MCF 10A (cell line): ENCODE data around the gene PDE3A. TPM values are rescaled to one million over a fixed set of nuclear protein-coding genes. Genes with fewer than 3 reads are reported as not detected.

Experiments used
- BruUV-seq: library from RNA; stranded (reverse); fragments of 400-500 nt; replicated peaks from 2 replicates; lab custom pipeline; 2021; lab: Mats Ljungman, UMichigan
- CTCF ChIA-PET: fragments of 300-600 bp; sonication (Branson Sonifier 250); formaldehyde crosslinking; extraction: SDS; loops from one replicate; lab custom pipeline; 2021; ENCODE audit warnings: antibody characterized with exemption, inconsistent platforms; lab: Yijun Ruan, JAX
- POLR2A ChIA-PET: fragments of 300-600, 350-650 bp; sonication (Branson Sonifier 250); formaldehyde crosslinking; extraction: SDS; loops from one replicate; lab custom pipeline; 2020; ENCODE audit warnings: antibody characterized with exemption, inconsistent platforms; lab: Yijun Ruan, JAX
- DNase-seq: peaks from one replicate; pipeline ENCODE4 v3.0.0-alpha.2; 2018; ENCODE audit not compliant: unreplicated experiment
- H3K27ac Mint-ChIP-seq: one replicate; pipeline ENCODE4 v1.8.0; 2022; ENCODE audit warnings: mild to moderate bottlenecking, low read depth, mixed read lengths; ENCODE audit not compliant: unreplicated experiment
- H3K27me3 Mint-ChIP-seq: one replicate; pipeline ENCODE4 v1.8.0; 2022; ENCODE audit warnings: mixed read lengths; ENCODE audit not compliant: insufficient read depth, unreplicated experiment
- H3K36me3 Mint-ChIP-seq: one replicate; pipeline ENCODE4 v1.8.0; 2022; ENCODE audit warnings: mild to moderate bottlenecking, moderate library complexity, mixed read lengths; ENCODE audit not compliant: insufficient read depth, unreplicated experiment
- H3K4me1 Mint-ChIP-seq: one replicate; pipeline ENCODE4 v1.8.0; 2022; ENCODE audit warnings: mixed read lengths; ENCODE audit not compliant: insufficient read depth, unreplicated experiment
- H3K4me3 Mint-ChIP-seq: one replicate; pipeline ENCODE4 v1.8.0; 2022; ENCODE audit warnings: mild to moderate bottlenecking, moderate library complexity, mixed read lengths; ENCODE audit not compliant: unreplicated experiment
- H3K9me3 Mint-ChIP-seq: one replicate; pipeline ENCODE4 v1.8.0; 2022; ENCODE audit warnings: mixed read lengths; ENCODE audit not compliant: unreplicated experiment
- intact Hi-C: fragments of 100-400 bp; cut with micrococcal nuclease; formaldehyde crosslinking; loops from 2 replicates; pipeline ENCODE4 v1.14.1; 2022
- total RNA-seq: library from RNA; stranded (reverse); gene quantifications from 2 replicates; pipeline ENCODE4 v1.2.3, GENCODE V29; 2022
- TF ChIP-seq, protein P1 (sequence below): fragments of 200-600 bp; IDR thresholded peaks from one replicate; pipeline ENCODE4 v1.8.0; 2022; ENCODE audit warnings: antibody characterized with exemption, mild to moderate bottlenecking; ENCODE audit not compliant: unreplicated experiment

PDE3A gene
- total RNA-seq, 1 experiment from 2014 or later: not detected

DNA sequence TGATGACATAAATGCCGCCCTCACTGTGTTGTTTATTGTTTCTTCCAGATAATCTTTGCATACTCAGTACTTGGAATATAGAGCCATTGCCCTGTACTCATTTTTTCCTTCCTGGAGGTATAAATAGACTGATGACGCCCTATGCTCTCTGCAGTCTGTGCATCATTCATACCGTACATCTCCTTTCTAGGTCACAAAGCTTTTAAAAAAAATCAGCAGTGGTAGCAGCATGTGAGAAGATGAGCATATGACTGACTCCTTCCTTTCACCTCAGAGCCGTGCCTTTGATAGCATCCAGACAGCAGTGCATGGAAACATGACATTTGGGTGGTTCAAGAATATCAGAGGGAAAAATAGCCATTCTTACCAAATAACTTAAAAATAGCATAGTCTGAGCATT, 77.3 kb downstream of the PDE3A start:
- POLR2A ChIA-PET: interaction anchor here (0.7 kb wide), 1 partner anchor 413 kb away, joined by 3 read pairs; no protein-coding TSS in a partner anchor
- no peaks in the 10 kb centered on the region for H3K9me3 Mint-ChIP-seq
- no TSS peak for BruUV-seq
- peaks cover 90% of the 10 kb centered on the region for H3K27me3 Mint-ChIP-seq
- TF ChIP-seq, protein P1, sequence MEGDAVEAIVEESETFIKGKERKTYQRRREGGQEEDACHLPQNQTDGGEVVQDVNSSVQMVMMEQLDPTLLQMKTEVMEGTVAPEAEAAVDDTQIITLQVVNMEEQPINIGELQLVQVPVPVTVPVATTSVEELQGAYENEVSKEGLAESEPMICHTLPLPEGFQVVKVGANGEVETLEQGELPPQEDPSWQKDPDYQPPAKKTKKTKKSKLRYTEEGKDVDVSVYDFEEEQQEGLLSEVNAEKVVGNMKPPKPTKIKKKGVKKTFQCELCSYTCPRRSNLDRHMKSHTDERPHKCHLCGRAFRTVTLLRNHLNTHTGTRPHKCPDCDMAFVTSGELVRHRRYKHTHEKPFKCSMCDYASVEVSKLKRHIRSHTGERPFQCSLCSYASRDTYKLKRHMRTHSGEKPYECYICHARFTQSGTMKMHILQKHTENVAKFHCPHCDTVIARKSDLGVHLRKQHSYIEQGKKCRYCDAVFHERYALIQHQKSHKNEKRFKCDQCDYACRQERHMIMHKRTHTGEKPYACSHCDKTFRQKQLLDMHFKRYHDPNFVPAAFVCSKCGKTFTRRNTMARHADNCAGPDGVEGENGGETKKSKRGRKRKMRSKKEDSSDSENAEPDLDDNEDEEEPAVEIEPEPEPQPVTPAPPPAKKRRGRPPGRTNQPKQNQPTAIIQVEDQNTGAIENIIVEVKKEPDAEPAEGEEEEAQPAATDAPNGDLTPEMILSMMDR: no peak
- no peaks in the 10 kb centered on the region for H3K4me1 Mint-ChIP-seq
- no peak for DNase-seq
- no peak overlapping the region for H3K4me3 Mint-ChIP-seq
- no peak overlapping the region for H3K27ac Mint-ChIP-seq
- CTCF ChIA-PET: interaction anchor here (0.6 to 0.7 kb wide), 2 partner anchors 167 to 1035 kb away, joined by 3 to 4 read pairs; no protein-coding TSS in a partner anchor
- H3K36me3 Mint-ChIP-seq: no peaks in the 10 kb centered on the region
- intact Hi-C loops: no loop called here

DNA sequence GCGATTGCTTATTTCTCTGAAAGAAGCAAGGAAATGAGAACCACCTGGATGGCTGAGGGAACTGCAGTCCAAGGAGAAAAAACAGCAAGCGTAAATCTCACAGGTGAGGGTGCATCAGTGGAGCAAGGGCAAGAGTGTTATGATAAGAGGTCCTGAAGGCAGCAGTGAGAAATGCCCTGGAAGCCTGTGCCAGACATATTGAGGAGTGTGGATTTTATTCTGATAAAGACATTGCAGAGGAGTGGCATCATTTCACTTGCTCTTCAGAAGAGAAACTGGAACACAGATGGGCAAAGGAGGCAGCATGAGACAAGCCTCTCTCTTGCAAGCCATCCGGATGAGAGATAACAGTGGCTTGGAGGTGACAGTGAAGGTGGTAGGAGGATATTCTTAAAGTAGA, 78.5 kb downstream of the PDE3A start:
- no TSS peak for BruUV-seq
- TF ChIP-seq, protein P1: no peak
- Mint-ChIP-seq H3K27ac (no peak overlapping the region), H3K27me3 (peaks cover 85% of the 10 kb centered on the region), H3K4me1 (no peaks in the 10 kb centered on the region), H3K9me3 (no peaks in the 10 kb centered on the region), H3K4me3 (no peak overlapping the region), H3K36me3 (no peaks in the 10 kb centered on the region)
- intact Hi-C loops: no loop called here
- POLR2A ChIA-PET: no interaction called here
- CTCF ChIA-PET: interaction anchor here (1.5 kb wide), 1 partner anchor 16 kb away, joined by 4 read pairs; no protein-coding TSS in a partner anchor
- no peak for DNase-seq

DNA sequence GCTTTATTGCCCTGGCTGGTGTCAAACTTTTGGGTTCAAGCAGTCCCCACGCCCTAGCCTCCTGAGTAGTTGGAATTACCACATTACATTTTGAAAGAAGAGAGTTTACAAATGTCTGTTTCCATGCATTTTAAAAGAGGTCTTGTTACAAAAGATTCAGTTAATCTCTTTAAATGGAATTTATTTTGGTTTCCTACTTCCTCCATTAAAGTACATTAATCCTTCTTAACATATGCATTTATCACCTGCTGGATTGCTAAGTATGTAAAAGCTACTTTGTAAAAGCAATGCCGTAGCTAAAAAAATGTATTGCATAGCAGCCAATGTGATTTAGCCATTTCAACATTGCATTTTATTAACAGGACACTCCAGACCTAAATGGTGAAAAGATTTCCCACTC, 80.4 kb downstream of the PDE3A start:
- H3K27me3 Mint-ChIP-seq: peaks cover 89% of the 10 kb centered on the region
- ChIA-PET CTCF (interaction anchor here (0.6 kb wide), 1 partner anchor 98 kb away, joined by 3 read pairs; no protein-coding TSS in a partner anchor), POLR2A (no interaction called here)
- TF ChIP-seq, protein P1: no peak
- BruUV-seq: no TSS peak
- H3K27ac Mint-ChIP-seq: no peak overlapping the region
- no peak overlapping the region for H3K4me3 Mint-ChIP-seq
- no peaks in the 10 kb centered on the region for H3K4me1 Mint-ChIP-seq
- H3K9me3 Mint-ChIP-seq: no peaks in the 10 kb centered on the region
- no peak for DNase-seq
- H3K36me3 Mint-ChIP-seq: no peaks in the 10 kb centered on the region
- intact Hi-C loops: no loop called here

DNA sequence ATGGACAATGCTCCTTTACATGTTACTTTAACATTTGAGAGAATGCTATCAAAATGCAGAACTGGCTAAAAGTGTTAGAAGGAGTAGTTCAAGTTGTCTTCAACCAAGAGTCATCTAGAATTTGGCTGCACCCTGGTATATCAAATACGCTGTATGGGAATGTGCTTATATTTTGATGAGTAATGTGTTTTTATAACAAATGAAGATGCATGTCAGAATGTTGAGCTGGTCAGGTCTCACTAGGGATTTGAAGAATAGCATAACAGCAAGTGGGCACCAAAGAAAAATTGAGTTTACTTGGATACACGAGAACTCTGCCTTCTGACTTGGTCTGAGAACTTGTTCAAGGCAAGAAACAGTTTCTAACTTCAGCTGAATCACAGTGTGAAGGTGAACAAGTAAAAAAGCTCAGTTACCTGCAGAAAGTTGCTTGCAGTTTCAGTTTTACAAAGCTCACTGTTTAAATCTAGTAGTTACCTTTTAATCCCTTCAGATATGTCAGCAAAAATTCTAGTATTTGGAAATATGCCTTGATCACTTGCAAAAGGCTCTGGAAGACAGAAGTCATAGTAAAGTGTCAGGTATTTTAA, 82.3 kb downstream of the PDE3A start:
- no peak overlapping the region for H3K27ac Mint-ChIP-seq
- TF ChIP-seq, protein P1: no peak
- intact Hi-C loops: no loop called here
- DNase-seq: peak; percentile 13
- BruUV-seq: no TSS peak
- H3K4me3 Mint-ChIP-seq: no peak overlapping the region
- H3K27me3 Mint-ChIP-seq: peaks cover 89% of the 10 kb centered on the region
- ChIA-PET POLR2A (no interaction called here), CTCF (interaction anchor here (1.1 to 2.2 kb wide), 2 partner anchors 10 to 12 kb away, joined by 3 to 7 read pairs; no protein-coding TSS in a partner anchor)
- H3K9me3 Mint-ChIP-seq: no peaks in the 10 kb centered on the region
- no peaks in the 10 kb centered on the region for H3K36me3 Mint-ChIP-seq
- H3K4me1 Mint-ChIP-seq: no peaks in the 10 kb centered on the region
